ENCODE measurements around the gene ARHGEF17.
"Not testable (repeated sequence)": the region's sequence is repeated elsewhere in the genome, so short reads cannot be mapped to it uniquely, and the experiment has no call there.

GRCh38 chr11:73274191-73274590 lies 33.9 kb upstream of the ARHGEF17 start:
- TF ChIP-seq CTCF (conservative IDR thresholded peaks at IDR 0.05 in 1 of 2, IDR thresholded peaks at IDR 0.05 in 1 of 2; ENCODE audit: low read depth in 1 of 2, low read length in 2 of 2); EZH2 (IDR thresholded peaks at IDR 0.05; ENCODE audit: low read length, missing control alignments): not testable (repeated sequence)
